GM19193 (cell line): Measurements from ENCODE around the gene TCEAL9.

Experiments
- POLR2A ChIP-seq: IDR thresholded peaks from 4 replicates; pipeline ENCODE4 v1.6.1; 2011; ENCODE audit not compliant: insufficient read depth, insufficient read length; ENCODE audit errors: extremely low read depth

Gene TCEAL9

DNA sequence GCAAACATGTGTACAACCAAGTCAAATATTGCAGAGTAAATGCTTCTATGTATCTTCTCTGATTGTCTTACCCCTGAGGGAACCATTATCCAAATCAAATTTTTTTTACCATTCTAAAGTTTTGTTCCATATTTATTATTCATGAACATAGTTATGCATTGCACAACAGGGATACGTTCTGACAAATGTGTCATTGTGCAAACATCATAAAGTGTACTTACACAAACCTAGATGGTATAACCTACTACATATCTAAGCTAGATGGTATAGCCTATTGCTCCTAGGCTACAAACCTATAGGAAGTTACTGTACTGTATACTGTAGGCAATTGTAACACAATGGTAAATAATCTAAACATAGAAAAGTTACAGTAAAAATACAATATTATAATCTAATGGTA lies 43.4 kb downstream of the TCEAL9 start:
- TF ChIP-seq POLR2A: no peak

DNA sequence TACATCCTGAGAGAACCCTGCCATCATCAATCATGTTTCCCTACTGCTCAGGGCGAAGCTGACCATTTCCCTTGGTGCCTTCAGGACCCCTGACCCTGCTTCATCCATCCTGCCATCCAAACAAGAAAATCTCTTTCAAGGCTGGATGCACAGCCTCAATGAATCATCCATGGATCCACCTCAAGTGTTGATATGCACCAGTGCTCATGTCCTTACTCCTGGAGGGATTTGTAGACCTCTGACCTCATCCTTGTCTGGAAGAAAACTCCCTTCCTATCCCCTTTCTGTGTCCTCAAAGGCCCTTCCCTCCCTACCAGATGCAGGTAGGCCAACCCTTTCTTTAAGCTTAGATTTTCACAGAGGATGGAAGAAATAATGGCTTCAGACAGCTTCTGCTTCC lies 44.6 kb downstream of the TCEAL9 start:
- TF ChIP-seq POLR2A: no peak

DNA sequence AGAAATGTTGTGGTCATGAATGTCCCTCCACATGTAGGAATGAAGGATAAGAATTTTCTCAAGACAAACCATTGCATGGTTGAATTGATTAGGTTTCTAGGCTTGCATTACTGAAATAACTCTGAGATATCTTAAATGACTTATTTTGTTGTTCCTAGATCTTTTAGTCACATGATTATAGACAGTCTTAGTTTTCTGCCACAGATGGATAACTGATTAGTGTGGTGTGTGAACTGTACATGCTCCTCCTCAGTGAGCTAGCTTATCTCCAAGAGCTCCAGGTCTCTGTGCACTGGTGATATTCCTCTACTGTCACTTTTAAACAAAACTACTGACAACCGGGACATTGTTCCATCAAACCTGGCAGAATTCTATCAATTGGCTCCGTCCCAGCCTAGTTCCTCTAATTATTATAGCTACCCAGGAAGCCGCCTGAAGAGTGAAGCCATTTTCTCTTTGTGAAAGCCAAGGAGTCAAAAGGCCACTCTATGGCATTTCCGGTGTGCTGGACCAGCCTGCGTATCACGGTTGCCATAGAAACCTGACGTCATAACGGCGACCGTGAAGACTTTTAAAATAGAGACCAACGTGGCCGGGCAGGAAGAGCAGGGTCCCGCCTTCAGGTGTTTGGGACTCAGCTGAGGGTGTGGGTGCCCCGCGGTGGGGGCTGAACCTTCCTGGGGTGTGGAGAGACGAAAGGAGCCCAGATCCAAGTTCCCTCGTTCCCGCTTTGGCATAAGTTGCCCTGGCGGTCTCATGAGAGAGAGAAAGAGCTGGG lies 48.1 kb downstream of the TCEAL9 start:
- no peak for TF ChIP-seq POLR2A

DNA sequence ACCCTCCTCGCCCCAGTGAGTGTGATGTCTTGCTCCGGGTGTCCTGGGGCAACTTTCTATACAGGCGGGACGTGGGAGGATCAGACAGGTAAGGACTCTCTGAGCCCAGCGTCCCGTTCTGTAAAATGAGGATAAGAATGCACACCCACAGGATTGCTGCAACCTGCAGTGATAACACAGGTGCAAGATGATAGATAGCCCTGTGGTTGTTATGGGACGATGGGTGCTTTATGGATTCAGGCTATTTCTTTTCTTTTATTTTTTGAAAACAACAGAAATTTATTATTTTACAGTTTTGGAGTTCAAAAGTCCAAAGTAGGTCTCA lies 48.7 kb downstream of the TCEAL9 start:
- TF ChIP-seq POLR2A: no peak

DNA sequence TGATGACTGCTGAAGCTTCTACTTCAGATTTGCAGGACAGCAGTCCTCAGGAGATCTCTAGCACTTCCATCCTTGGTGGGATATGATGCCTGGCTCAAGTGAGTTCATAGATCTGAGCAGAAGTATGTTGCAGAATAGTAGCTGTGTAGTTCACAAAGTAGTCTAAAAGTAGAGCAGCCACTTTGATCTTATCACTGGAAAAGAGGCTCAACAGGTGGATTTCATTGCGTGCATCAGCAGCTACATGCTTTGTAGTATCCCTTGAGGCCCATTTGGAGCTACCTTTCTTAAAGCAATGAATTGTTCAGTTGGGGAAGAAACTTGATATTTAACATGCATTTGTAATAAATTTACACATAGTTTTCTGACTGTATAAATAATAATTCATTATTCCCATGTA lies 50.0 kb downstream of the TCEAL9 start:
- TF ChIP-seq POLR2A: no peak

DNA sequence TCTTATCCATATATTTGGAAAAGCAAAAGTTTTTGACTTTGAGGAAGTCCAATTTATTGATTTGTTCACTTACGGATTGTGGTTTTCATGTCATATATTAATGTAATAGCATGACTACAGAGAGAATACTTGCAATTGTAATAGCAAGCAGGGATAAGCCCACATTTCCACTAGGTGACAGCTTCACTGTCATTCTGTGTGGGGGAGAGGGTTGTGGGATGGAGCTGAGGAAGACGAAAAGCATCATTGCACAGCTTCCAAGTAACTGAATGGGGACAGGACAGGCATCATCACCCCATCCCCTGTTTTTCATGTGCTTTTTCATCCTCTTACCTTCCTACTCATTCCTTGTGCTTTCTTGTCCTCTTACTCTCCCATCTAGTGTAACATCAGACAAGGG lies 51.5 kb downstream of the TCEAL9 start:
- no peak for TF ChIP-seq POLR2A
